ENCODE results near the gene WDR74. TPM values are rescaled to one million over a fixed set of nuclear protein-coding genes. Genes with fewer than 3 reads are reported as not detected.
A peak's percentile ranks its signal among the peaks of the same experiment; 100 is the strongest.
"Not testable (repeated sequence)": the region's sequence is repeated elsewhere in the genome, so short reads cannot be mapped to it uniquely, and the experiment has no call there.

WDR74 gene
- total RNA-seq, 4 donors from 2014 or later: 32.3 to 138 (median 40.8) TPM

- TF ChIP-seq CTCF (IDR thresholded peaks at IDR 0.05): no peak
- no peak for ATAC-seq (ENCODE audit: low FRiP score)
- no peak for DNase-seq (ENCODE audit: low spot score)
Measured at GRCh38 chr11:62844154-62844553, 4.8 kb upstream of the WDR74 start.

DNA sequence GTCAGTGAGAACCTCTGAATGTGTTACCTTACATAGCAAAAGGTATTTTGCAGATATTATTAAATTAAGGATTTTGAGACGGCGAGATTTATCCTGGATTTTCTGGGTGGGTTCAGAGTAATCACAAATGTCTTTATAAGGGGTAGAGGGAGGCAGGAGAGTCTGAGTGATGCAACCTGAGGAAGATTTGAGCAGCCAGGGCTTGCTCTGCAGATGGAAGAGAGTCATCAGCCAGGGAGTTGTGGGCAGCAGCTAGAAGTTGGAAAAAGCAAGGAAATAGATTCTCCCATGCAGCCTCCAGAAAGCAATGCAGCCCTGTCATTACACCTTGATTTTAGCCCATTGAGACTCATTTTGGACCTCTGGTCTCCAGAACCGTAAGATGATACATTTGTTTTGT lies 4.1 kb upstream of the WDR74 start:
- ATAC-seq (ENCODE audit: low FRiP score): no peak
- TF ChIP-seq CTCF (IDR thresholded peaks at IDR 0.05): no peak
- no peak for DNase-seq (ENCODE audit: low spot score)

- DNase-seq (ENCODE audit: low spot score); ATAC-seq (ENCODE audit: low FRiP score): not testable (repeated sequence)
Measured at GRCh38 chr11:62842891-62843290, 3.5 kb upstream of the WDR74 start.

DNA sequence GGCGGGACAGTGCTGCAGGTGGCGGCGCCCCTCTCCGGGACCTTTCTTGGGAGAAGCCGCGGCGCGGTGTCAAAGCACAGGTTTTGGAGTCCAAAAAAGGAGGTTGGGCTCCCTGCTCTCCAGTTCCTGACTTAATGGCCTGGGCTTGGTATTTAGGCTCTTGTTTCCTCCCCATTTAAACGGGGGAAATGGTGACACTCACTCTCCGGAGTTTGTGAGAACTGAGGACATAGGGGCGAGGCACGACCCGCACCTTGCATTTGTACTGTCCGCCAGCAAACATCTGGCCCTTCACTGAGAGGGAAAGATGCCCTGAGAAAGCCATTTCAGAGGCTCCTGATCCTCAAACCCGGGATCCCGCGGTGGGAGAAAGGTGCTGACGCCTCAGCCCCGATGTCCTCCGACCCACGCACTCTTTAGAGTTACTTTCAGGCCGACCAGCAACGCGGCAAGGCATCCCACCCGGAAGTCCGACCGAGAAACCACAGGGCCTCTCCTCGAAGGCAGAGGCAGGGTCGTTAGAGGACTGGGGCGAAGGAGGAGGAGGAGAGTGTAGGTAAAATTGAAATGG lies 2.9 kb upstream of the WDR74 start:
- no peak for TF ChIP-seq CTCF (IDR thresholded peaks at IDR 0.05)
- DNase-seq (ENCODE audit: low spot score): no peak
- ATAC-seq (ENCODE audit: low FRiP score): no peak

DNA sequence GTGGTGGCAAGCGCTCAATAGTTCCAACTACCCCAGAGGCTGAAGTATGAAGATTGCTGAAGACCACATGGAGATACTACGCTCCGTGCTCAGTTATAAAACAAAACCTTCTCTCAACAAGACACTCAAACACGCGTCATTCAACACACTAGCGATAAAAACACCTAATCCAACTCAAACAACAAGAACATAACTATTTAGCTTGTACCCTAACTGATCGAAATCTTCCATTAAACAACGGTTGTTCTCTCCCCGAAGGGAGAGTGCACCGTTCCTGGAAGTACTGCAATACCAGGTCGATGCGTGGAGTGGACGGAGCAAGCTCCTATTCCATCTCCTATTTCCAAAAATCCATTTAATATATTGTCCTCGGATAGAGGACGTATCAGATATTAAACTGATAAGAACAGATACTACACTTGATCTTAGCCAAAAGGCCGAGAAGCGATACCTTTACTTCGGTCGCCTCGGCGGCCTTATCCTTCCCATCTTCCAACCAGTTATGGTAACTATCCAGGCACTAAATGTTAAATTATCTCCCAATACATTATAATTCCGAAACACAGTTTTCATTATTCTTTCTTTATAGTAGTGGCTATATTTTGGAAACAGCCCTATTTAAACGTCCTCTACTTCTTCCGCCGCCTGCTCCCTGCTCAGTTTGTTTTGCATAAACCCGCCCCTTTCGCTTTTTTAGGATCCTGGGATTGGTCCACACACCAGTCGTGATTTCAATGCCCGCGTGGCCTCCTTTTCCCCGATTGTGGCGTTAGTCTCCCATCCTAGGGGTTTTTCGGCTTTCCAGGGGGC lies 2.2 kb upstream of the WDR74 start:
- DNase-seq (ENCODE audit: low spot score): peak; percentile 60
- peak; percentile 78 for ATAC-seq (ENCODE audit: low FRiP score)
- TF ChIP-seq CTCF (IDR thresholded peaks at IDR 0.05): no peak

DNA sequence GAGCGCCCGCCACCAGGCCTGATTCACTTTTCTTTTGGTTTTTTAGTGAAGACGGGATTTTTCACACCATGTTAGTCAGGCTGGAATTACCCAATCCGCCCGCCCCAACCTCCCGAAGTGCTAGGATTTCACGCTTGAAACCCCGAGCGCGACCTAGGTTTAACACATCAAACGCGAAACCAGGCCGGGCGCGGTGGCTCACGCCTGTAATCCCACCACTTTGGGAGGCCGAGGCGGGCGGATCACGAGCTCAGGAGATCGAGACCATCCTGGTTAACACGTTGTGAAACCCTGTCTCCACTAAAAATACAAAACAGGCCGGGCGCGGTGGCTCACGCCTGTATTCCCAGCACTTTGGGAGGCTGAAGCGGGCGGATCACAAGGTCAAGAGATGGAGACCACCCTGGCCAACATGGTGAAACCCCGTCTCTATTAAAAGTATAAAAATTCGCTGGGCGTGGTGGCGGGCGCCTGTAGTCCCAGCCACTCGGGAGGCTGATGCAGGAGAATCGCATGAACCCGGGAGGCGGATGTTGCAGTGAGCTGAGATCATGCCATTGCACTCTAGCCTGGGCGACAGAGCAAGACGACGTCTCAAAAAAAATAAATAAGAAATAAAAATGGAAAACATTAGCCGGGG lies 1.5 kb upstream of the WDR74 start:
- ATAC-seq (ENCODE audit: low FRiP score): peak; percentile 32
- DNase-seq (ENCODE audit: low spot score): peak; percentile 66

GRCh38 chr11:62835336-62835735 lies 4.1 kb downstream of the WDR74 start:
- TF ChIP-seq CTCF (IDR thresholded peaks at IDR 0.05): no peak
- DNase-seq (ENCODE audit: low spot score) (no peak), ATAC-seq (ENCODE audit: low FRiP score) (no peak)

All from omental fat pad (tissue), 4 donors.